Epithelial cell of proximal tubule (primary cell): ENCODE results near the gene MAN2B1. TPM values are rescaled to one million over a fixed set of nuclear protein-coding genes. Genes with fewer than 3 reads are reported as not detected.

Experiments
- DNase-seq: peaks from one replicate; pipeline ENCODE4 v3.0.0-alpha.2; 2011; ENCODE audit warnings: low read depth
- H3K4me3 ChIP-seq: 2 replicates; pipeline ENCODE4 v1.5.1; 2011; ENCODE audit warnings: low read depth, mild to moderate bottlenecking, low read length
- CTCF ChIP-seq: conservative IDR thresholded peaks from 2 replicates; pipeline ENCODE4 v1.5.1; 2012; ENCODE audit warnings: low read depth, mild to moderate bottlenecking, low read length
- total RNA-seq: library from RNA; depleted of rRNA; stranded (reverse); fragments of >200 nt; gene quantifications from 2 replicates; pipeline ENCODE4 v1.2.3, GENCODE V29; 2015

The MAN2B1 gene
- total RNA-seq, 1 donor from 2014 or later: 64.2 TPM

- H3K4me3 ChIP-seq: peak within 1 kb of the TSS; percentile 92
- TF ChIP-seq CTCF: no peak
- DNase-seq: peak; percentile 54
Measured at GRCh38 chr19:12696366-12697335, 30.1 kb upstream of the MAN2B1 start, which contains the start of gene FBXW9. TSS of gene FBXW9 (minus strand) at chr19:12696631. CDS start at chr19:12696581, 50 bp downstream.

- peak overlapping the region; percentile 92 for H3K4me3 ChIP-seq
- no peak for DNase-seq
- TF ChIP-seq CTCF: no peak
Measured at GRCh38 chr19:12695997-12696365, 29.4 kb upstream of the MAN2B1 start.

GRCh38 chr19:12695514-12695913, 29.0 kb upstream of the MAN2B1 start:
- DNase-seq: no peak
- no peak for TF ChIP-seq CTCF
- peak overlapping the region; percentile 92 for H3K4me3 ChIP-seq

GRCh38 chr19:12695096-12695495, 28.6 kb upstream of the MAN2B1 start:
- DNase-seq: no peak
- peak overlapping the region; percentile 92 for H3K4me3 ChIP-seq
- TF ChIP-seq CTCF: no peak

- no peak for DNase-seq
- no peak for TF ChIP-seq CTCF
- no peak overlapping the region for H3K4me3 ChIP-seq
Measured at GRCh38 chr19:12694641-12695040, 28.1 kb upstream of the MAN2B1 start.

GRCh38 chr19:12692960-12693359, 26.4 kb upstream of the MAN2B1 start:
- TF ChIP-seq CTCF: no peak
- DNase-seq: no peak
- H3K4me3 ChIP-seq: no peak overlapping the region
